Right ventricle myocardium inferior (tissue), 1 donor: ENCODE data around the gene FUCA1. TPM values are rescaled to one million over a fixed set of nuclear protein-coding genes. Genes with fewer than 3 reads are reported as not detected.

Source experiments
- ATAC-seq: fragments of 200-7000 bp; cut with Tn5 transposase; one replicate; pipeline ENCODE4 v1.9.1; 2020; ENCODE audit warnings: mild to moderate bottlenecking, moderate library complexity
- DNase-seq: peaks from one replicate; pipeline ENCODE4 v3.0.0; 2021; ENCODE audit errors: missing footprints
- intact Hi-C: fragments of 100-400 bp; cut with DNase I; formaldehyde crosslinking; loops from one replicate; pipeline ENCODE4 v1.11.0; 2022
- long read RNA-seq: library from polyadenylated mRNA; unstranded; transcript quantifications from one replicate; pipeline ENCODE4 v2.0.0, GENCODE V29; 2021
- total RNA-seq: library from RNA; stranded (reverse); fragmentation: NEBNext Ultra II Directional; extraction: Animal tissue kit (Norgen Biotek cat#: 25700); gene quantifications from one replicate; pipeline ENCODE4 v1.2.1, GENCODE V29; 2021
- donor health status: DM: no; HTN: yes; CAD: no; lungs with severe emphysema.

FUCA1 gene
- 12.2 TPM for total RNA-seq
- long read RNA-seq, transcript FUCA1-201 (8 exons, 2,047 nt), result major isoform, 13 of 15 reads
- long read RNA-seq, partial matches to known transcripts, result 0 of 15 reads
- long read RNA-seq, other reads (novel, unspliced or antisense), result 2 of 15 reads

GRCh38 chr1:23867895-23868556 lies at the start of gene FUCA1:
Gene FUCA1, minus strand, starts transcription at chr1:23868290. Its CDS starts 4 bp downstream, at chr1:23868286.
- ATAC-seq (peak; percentile 97), DNase-seq (peak; percentile 96)
- intact Hi-C loops, result loop anchor here (2.0 to 5.0 kb wide), 3 partner anchors 41 to 95 kb away; partner anchors contain the start of genes GALE and HMGCL

GRCh38 chr1:23916209-23917131 lies 48.4 kb upstream of the FUCA1 start:
- intact Hi-C loops, result loop anchor here (5.0 to 10.0 kb wide), 2 partner anchors 104 to 362 kb away; partner anchors contain the start of gene ID3
- DNase-seq (no peak), ATAC-seq (peak; percentile 79)

- ATAC-seq (no peak), DNase-seq (no peak)
- intact Hi-C loops, result loop anchor here (5.0 to 10.0 kb wide), 2 partner anchors 103 to 361 kb away; partner anchors contain the start of gene ID3
Measured at GRCh38 chr1:23915466-23915865, 47.4 kb upstream of the FUCA1 start.

- DNase-seq (no peak), ATAC-seq (no peak)
- intact Hi-C loops, result loop anchor here (5.0 to 10.0 kb wide), 2 partner anchors 103 to 360 kb away; partner anchors contain the start of gene ID3
Measured at GRCh38 chr1:23914921-23915320, 46.8 kb upstream of the FUCA1 start.

GRCh38 chr1:23913212-23913880 lies 45.3 kb upstream of the FUCA1 start, which contains the start of gene CNR2:
Gene CNR2, minus strand, starts transcription at chr1:23913362. Its CDS starts 37,745 bp downstream, at chr1:23875617.
- DNase-seq (no peak), ATAC-seq (no peak)
- intact Hi-C loops, result loop anchor here (10.0 kb wide), 1 partner anchor 359 kb away; the partner anchor contains the start of gene ID3

- DNase-seq, result no peak
- ATAC-seq, result no peak
- intact Hi-C loops, result loop anchor here (10.0 kb wide), 1 partner anchor 357 kb away; the partner anchor contains the start of gene ID3
Measured at GRCh38 chr1:23911921-23912320, 43.8 kb upstream of the FUCA1 start.

GRCh38 chr1:23910553-23911246 lies 42.6 kb upstream of the FUCA1 start:
- no peak for DNase-seq
- intact Hi-C loops, result loop anchor here (10.0 kb wide), 1 partner anchor 356 kb away; the partner anchor contains the start of gene ID3
- no peak for ATAC-seq

GRCh38 chr1:23910144-23910543 lies 42.1 kb upstream of the FUCA1 start:
- no peak for DNase-seq
- intact Hi-C loops, result loop anchor here (10.0 kb wide), 1 partner anchor 355 kb away; the partner anchor contains the start of gene ID3
- no peak for ATAC-seq

- no peak for ATAC-seq
- intact Hi-C loops, result no loop called here
- no peak for DNase-seq
Measured at GRCh38 chr1:23909412-23909811, 41.3 kb upstream of the FUCA1 start.

- no peak for DNase-seq
- peak; percentile 63 for ATAC-seq
- intact Hi-C loops, result no loop called here
Measured at GRCh38 chr1:23908453-23909341, 40.6 kb upstream of the FUCA1 start.

- intact Hi-C loops, result no loop called here
- DNase-seq, result no peak
- ATAC-seq, result no peak
Measured at GRCh38 chr1:23906731-23907130, 38.6 kb upstream of the FUCA1 start.

- DNase-seq, result no peak
- ATAC-seq, result no peak
- intact Hi-C loops, result no loop called here
Measured at GRCh38 chr1:23905461-23906025, 37.5 kb upstream of the FUCA1 start.

- DNase-seq, result no peak
- ATAC-seq, result no peak
- intact Hi-C loops, result no loop called here
Measured at GRCh38 chr1:23904748-23905357, 36.8 kb upstream of the FUCA1 start.

- no peak for DNase-seq
- intact Hi-C loops, result no loop called here
- ATAC-seq, result no peak
Measured at GRCh38 chr1:23903754-23904153, 35.7 kb upstream of the FUCA1 start.

- DNase-seq (no peak), ATAC-seq (no peak)
- intact Hi-C loops, result no loop called here
Measured at GRCh38 chr1:23902321-23903278, 34.5 kb upstream of the FUCA1 start.
